Ovary (tissue), 9 donors: ENCODE measurements around the gene CENPN. TPM values are rescaled to one million over a fixed set of nuclear protein-coding genes. Genes with fewer than 3 reads are reported as not detected.

Experiments used
- DNase-seq, 5 donors: peaks; one replicate each; pipeline ENCODE4 v3.0.0-alpha.2; 2019 to 2020
- H3K27ac ChIP-seq, 2 donors: fragments of 200-600 bp; one replicate each; pipeline versions ENCODE4 v1.5.1 to v1.8.0; 2019 to 2022
- H3K27me3 ChIP-seq: fragments of 200-600 bp; one replicate; pipeline ENCODE4 v1.8.0; 2022
- H3K36me3 ChIP-seq: fragments of 200-600 bp; sonication (generic); one replicate; pipeline ENCODE4 v1.5.1; 2019
- H3K4me1 ChIP-seq: one replicate; pipeline ENCODE4 v1.8.1; 2013; ENCODE audit warnings: mild to moderate bottlenecking, moderate library complexity; ENCODE audit not compliant: insufficient read depth
- H3K4me3 ChIP-seq: fragments of 200-600 bp; sonication (generic); one replicate; pipeline ENCODE4 v1.5.1; 2017
- H3K9me3 ChIP-seq, 2 donors: fragments of 200-600 bp in 1 of 2; sonication (generic) in 1 of 2; one replicate each; pipeline versions ENCODE4 v1.5.1 to v1.8.1; 2013 to 2019; ENCODE audit warnings: mild to moderate bottlenecking in 1 of 2, moderate library complexity in 1 of 2
- EP300 ChIP-seq: sonication (generic); formaldehyde crosslinking; IDR thresholded peaks from one replicate; pipeline ENCODE4 v1.6.1; 2017; ENCODE audit warnings: antibody characterized with exemption
- POLR2A ChIP-seq: fragments of 450-650 bp; IDR thresholded peaks from one replicate; pipeline ENCODE4 v1.6.1; 2017; ENCODE audit warnings: antibody characterized with exemption, mild to moderate bottlenecking, moderate library complexity
- WGBS, 3 donors: extraction: QIAGEN DNeasy Blood & Tissue Kit in 1 of 3; methylation state at CpG; one replicate each; pipeline versions ENCODE4 v1.1.5 to v1.1.7; 2013 to 2017; 5-methylcytosine and 5-hydroxymethylcytosine counted together
- intact Hi-C, 4 donors: fragments of 100-400 bp; cut with DNase I; formaldehyde crosslinking; loops; one replicate each; pipeline versions ENCODE4 v1.11.0 to v1.15.1; 2022 to 2023
- polyA plus RNA-seq, 2 donors: library from polyadenylated mRNA; stranded (reverse); fragments of 200-250 nt in 1 of 2; fragments of 350-450 nt in 1 of 2; fragmentation: Illumina TruSeq in 1 of 2; extraction: RNeasy Lipid Tissue Mini Kit (QIAGEN cat#74804) in 1 of 2; gene quantifications; one replicate each; pipeline ENCODE4 v1.2.3, GENCODE V29; 2013 to 2014
- total RNA-seq, 7 donors: library from RNA; depleted of rRNA in 2 of 7; stranded (reverse); fragments of >200 nt in 2 of 7; fragmentation: NEBNext Ultra II Directional in 3 of 7; extraction: Animal tissue kit (Norgen Biotek cat#: 25700) in 3 of 7; gene quantifications; one replicate each; pipeline versions ENCODE4 v1.1.0 to v1.2.4, GENCODE V29; 2016 to 2023
- TF ChIP-seq, protein P1 (sequence below), 3 donors: fragments of 450-650 bp in 2 of 3; fragments of 200-600 bp in 1 of 3; IDR thresholded peaks; one replicate each; pipeline versions ENCODE4 v1.5.1 to v1.8.0; 2016 to 2022; ENCODE audit warnings: antibody characterized with exemption in 3 of 3, mild to moderate bottlenecking in 1 of 3
- donor health status: DM: no; HTN: no; CAD: no; lungs with moderate emphysema.
- donor health status: DM: no; HTN: no; CAD: no.
- donor health status: Bipolar disorder and iron deficiency.
- donor health status: DM: yes; HTN: yes; CAD: no.
- donor health status: DM: no; HTN: no; CAD: no.
- donor health status: DM: yes; HTN: yes; CAD: no.

CENPN gene
- total and polyA plus RNA-seq, 9 donors = 1.4 to 8.2 (median 2.8) TPM

GRCh38 chr16:80972611-80973010 lies 34.4 kb upstream of the CENPN start:
- no peak for DNase-seq
- Histone ChIP-seq H3K9me3 (no peaks in the 10 kb centered on the region), H3K36me3 (no peaks in the 10 kb centered on the region), H3K27me3 (no peaks in the 10 kb centered on the region), H3K27ac (no peak overlapping the region), H3K4me1 (no peaks in the 10 kb centered on the region), H3K4me3 (no peak overlapping the region)
- TF ChIP-seq, protein P1, sequence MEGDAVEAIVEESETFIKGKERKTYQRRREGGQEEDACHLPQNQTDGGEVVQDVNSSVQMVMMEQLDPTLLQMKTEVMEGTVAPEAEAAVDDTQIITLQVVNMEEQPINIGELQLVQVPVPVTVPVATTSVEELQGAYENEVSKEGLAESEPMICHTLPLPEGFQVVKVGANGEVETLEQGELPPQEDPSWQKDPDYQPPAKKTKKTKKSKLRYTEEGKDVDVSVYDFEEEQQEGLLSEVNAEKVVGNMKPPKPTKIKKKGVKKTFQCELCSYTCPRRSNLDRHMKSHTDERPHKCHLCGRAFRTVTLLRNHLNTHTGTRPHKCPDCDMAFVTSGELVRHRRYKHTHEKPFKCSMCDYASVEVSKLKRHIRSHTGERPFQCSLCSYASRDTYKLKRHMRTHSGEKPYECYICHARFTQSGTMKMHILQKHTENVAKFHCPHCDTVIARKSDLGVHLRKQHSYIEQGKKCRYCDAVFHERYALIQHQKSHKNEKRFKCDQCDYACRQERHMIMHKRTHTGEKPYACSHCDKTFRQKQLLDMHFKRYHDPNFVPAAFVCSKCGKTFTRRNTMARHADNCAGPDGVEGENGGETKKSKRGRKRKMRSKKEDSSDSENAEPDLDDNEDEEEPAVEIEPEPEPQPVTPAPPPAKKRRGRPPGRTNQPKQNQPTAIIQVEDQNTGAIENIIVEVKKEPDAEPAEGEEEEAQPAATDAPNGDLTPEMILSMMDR (IDR thresholded peaks at IDR 0.05) = no peak
- TF ChIP-seq EP300 (no peak), POLR2A (no peak)
- 88 to 91% (median 89%) methylated on average over 4 of the region's 4 CpGs for WGBS, 3 donors
- intact Hi-C loops = no loop called here

GRCh38 chr16:80973991-80974390 lies 33.0 kb upstream of the CENPN start:
- no peaks in the 10 kb centered on the region for H3K36me3 ChIP-seq
- no peak overlapping the region for H3K4me3 ChIP-seq
- no peak for TF ChIP-seq EP300
- TF ChIP-seq, protein P1 (IDR thresholded peaks at IDR 0.05) = no peak
- no peak for TF ChIP-seq POLR2A
- intact Hi-C loops = no loop called here
- 67 to 94% (median 69%) methylated on average over 3 to 4 of the region's 4 CpGs for WGBS, 3 donors
- no peak for DNase-seq
- no peaks in the 10 kb centered on the region for H3K9me3 ChIP-seq
- H3K27me3 ChIP-seq = no peaks in the 10 kb centered on the region
- H3K4me1 ChIP-seq = no peaks in the 10 kb centered on the region
- H3K27ac ChIP-seq = no peak overlapping the region

- Histone ChIP-seq H3K4me1 (no peaks in the 10 kb centered on the region), H3K4me3 (no peak overlapping the region), H3K36me3 (no peaks in the 10 kb centered on the region), H3K27ac (no peak overlapping the region), H3K27me3 (no peaks in the 10 kb centered on the region), H3K9me3 (no peaks in the 10 kb centered on the region)
- intact Hi-C loops = no loop called here
- TF ChIP-seq POLR2A (no peak), EP300 (no peak)
- TF ChIP-seq, protein P1 (IDR thresholded peaks at IDR 0.05) = no peak
- WGBS, 3 donors = 90 to 92% (median 90%) methylated on average over 6 of the region's 6 CpGs
- no peak for DNase-seq
Observed at GRCh38 chr16:80974649-80975376, 32.2 kb upstream of the CENPN start.

DNA sequence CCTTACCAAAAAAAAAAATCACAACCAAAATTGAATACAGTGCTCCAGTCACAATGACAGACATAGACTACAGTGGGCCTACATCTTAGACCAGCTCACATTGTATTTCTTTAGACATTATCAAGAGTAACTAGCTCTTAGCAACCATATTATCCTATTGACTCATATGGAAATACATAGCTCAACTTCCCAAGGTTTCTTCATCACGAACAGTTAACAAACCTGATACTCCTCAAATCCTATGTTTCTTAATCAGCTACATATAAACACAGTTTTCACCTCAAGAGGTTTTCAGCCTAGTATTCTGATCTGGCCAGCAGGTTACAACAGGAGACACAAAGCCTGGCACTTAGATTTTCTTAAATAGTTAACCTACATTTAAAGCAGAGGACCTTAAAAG lies 30.1 kb upstream of the CENPN start:
- DNase-seq = no peak
- Histone ChIP-seq H3K4me3 (no peak overlapping the region), H3K9me3 (no peaks in the 10 kb centered on the region), H3K27me3 (no peaks in the 10 kb centered on the region), H3K36me3 (no peaks in the 10 kb centered on the region), H3K4me1 (no peaks in the 10 kb centered on the region), H3K27ac (no peak overlapping the region)
- no peak for TF ChIP-seq EP300
- no peak for TF ChIP-seq POLR2A
- TF ChIP-seq, protein P1 (IDR thresholded peaks at IDR 0.05) = no peak
- 95 to 99% (median 98%) methylated on average over 1 of the region's 1 CpG for WGBS, 3 donors
- intact Hi-C loops = no loop called here
